ENCODE data around the gene ABCC1.
"Not testable (repeated sequence)": the region's sequence is repeated elsewhere in the genome, so short reads cannot be mapped to it uniquely, and the experiment has no call there.

The ABCC1 gene

DNA sequence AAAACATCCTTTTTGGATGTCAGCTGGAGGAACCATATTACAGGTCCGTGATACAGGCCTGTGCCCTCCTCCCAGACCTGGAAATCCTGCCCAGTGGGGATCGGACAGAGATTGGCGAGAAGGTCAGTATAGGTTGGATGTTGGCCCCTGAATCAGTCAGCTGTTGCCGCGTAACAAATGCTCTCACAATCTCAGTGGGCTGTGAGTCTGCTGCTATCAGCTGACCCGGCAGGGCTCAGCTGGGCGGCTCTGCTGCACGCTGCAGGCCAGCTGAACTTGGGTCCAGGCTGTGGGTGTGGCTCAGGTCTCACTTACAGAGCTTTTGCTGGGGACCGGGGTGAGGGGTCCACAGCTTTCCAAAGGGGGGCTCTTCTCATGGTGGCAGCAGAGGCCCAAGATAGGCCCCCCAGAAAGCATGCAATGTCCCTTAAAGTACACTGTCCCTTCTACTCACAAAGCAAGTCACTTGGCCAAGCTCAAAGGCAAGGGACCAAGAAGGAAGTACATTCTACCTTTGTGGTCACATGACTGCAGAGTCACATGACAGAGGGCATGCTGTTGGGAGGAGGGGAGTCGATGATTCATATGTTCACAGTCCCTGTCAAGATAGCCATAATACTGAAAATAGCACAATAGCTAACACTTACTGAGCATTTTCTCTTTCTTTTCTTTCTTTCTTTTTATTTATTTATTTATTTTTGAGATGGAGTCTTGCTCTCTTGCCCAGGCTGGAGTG is 134.2 kb downstream of the ABCC1 start:
- no peak for DNase-seq (ENCODE audit: low read depth in 2 of 2)

DNA sequence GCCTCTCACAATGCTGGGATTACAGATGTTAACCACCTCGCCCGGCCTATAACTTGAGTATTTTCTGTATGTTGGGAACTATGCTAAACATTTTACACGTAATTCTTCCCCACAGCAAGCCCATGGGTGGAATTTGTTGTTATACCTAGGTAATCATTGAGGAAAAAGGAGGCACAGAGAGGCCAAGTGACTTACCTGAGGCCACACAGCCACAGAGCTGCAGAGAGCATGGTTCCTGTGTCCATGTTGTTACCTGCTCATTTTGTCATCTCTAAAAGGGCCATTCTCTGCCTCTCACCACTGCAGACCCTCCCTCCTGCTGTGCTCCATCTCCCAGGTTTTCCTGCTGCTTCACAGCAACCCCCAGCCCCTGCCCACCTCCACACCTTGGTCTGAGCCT is 135.5 kb downstream of the ABCC1 start:
- DNase-seq (ENCODE audit: low read depth in 2 of 2) = no peak

DNA sequence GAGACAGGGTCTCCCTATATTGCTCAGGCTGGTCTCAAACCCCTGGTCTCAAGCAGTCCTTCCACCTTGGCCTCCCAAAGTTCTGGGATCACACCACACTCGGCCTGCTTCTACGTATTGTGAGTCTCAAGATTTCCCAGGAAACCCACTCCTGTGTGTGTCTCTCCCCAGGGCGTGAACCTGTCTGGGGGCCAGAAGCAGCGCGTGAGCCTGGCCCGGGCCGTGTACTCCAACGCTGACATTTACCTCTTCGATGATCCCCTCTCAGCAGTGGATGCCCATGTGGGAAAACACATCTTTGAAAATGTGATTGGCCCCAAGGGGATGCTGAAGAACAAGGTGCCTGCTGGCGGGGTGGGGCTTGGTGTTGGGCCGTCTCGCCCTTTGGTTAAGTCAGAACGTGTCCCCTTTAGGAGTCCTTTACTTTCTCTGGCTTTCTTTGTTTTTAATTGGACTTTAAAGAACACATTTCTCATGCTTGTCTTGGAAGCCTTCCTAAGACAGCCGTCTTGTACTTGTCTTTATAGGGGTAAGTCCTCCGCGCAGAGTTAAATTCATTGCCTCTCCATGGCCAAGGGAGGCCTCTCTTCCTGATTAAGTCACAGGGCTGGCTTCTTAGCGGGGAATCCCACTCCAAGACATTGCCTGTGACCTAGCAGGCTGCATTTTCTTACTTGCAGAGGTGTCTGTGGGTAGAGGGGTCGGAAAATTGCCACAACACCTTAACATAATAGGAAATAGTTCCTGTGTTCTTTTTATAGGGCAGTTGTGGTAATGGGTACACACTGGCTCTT is 137.4 kb downstream of the ABCC1 start:
- DNase-seq (ENCODE audit: low read depth in 2 of 2) = no peak

- DNase-seq (ENCODE audit: low read depth in 2 of 2) = no peak
Measured at GRCh38 chr16:16090238-16090637, 140.8 kb downstream of the ABCC1 start.

DNA sequence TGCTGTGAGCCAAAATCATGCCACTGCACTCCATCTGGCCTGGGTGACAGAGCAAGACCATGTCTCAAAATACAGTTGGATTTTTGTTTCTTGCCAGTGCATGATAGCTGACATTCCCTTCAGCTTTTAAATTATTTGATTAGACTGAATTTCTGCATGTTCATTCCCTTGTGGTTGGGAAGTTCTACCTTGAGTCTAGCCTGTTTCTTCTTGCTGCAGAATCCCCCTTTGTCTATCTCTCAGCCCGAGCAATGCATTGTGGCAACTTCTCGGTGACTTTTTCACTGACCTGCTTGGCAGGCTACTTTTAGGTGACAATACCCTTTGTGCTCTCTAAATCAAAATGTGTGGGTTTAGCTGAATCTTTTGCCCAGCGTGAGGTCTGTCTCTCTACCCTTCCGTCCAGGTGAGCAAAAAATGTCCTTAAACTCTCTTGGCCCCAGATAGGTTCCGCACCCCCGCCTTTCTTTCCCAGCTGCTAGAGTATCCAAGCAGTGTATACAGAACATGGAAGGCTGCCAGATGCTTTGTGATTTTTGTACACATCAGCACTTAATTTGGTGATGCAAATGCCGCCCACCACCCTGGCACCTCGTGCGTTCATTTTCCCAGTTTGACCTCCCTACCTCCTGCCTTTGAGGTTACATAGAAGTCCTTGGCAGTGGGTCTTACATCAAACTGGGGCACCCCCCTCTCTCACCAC is 143.7 kb downstream of the ABCC1 start:
- DNase-seq (ENCODE audit: low read depth in 2 of 2) = no peak

GRCh38 chr16:16093628-16094332 is 144.4 kb downstream of the ABCC1 start:
- DNase-seq (ENCODE audit: low read depth in 2 of 2) = no peak

DNA sequence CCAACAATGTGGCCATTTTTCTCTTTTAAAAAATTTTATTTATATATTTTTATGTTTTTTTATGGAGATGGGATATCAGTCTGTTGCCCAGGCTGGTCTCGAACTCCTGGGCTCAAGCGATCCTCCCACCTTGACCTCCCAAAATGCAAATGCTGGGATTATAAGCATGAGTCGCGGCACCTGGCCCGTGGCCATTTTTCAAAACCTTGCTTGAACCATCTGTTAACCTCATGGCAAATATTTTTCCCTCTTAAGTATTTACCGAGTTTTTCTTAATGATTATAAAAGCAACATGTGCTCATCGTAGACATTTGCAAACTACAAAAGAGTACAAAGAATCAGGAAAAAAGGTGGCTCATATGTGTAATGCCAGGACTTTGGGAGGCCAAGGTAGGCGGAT is 146.2 kb downstream of the ABCC1 start:
- DNase-seq (ENCODE audit: low read depth in 2 of 2) = no peak

DNA sequence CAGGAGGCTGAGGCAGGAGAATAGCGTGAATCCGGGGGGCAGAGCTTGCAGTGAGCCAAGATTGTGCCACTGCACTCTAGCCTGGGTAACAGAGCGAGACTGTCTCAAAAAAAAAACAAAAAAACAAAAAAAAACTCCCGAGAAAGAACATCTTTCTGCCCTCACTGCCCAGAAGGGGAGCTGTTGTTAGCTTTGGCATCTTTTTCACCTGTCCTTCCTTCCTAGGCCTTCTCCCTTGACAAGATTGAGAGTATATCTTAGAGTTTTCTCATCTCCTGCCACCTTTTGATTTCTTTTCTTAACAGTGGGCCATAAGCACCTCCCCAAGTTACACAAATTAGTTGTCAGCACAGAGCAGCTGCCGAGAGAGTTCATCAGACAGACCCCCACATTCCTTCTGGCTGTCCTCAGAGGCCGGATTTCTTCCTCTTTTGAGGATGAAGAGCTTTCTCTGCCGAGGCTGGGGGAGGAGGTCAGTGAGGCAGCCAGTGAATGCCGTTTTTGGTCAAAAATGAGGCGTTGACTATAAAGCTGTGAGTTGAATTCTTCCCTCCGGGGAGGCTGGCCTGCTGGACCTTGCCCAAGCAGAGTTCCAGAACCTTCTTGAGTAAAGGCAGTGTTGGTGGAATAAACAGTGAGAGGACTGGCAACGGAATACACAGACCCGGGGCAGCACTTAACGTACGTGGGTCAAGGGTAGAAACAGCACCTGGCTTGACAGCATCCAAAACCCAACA is 146.9 kb downstream of the ABCC1 start:
- no peak for DNase-seq (ENCODE audit: low read depth in 2 of 2)

GRCh38 chr16:16096858-16097213 is 147.4 kb downstream of the ABCC1 start:
- DNase-seq (ENCODE audit: low read depth in 2 of 2) = no peak

DNA sequence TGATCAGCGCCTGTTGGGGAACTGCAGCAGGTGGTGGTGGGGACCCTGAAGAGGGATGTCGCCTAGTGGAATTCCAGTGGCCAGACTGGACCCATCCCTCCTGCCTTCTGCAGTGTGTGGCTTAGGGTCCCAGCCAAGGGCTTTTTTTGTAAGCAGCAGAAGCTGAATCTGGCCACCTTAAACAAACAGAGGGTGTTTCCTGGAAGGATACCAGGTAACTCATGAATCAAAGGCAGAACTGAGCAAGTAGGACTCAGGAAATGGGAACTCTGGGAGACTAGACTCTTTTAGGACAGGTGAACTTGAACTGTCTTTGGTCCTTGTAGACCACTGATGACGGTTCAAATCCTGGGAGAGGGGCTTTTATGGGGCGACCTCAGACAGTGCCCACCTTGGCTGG is 149.9 kb downstream of the ABCC1 start:
- no peak for DNase-seq (ENCODE audit: low read depth in 2 of 2)

GRCh38 chr16:16100631-16101030 is 151.2 kb downstream of the ABCC1 start:
- DNase-seq (ENCODE audit: low read depth in 2 of 2) = no peak

GRCh38 chr16:16101585-16101984 is 152.2 kb downstream of the ABCC1 start:
- DNase-seq (ENCODE audit: low read depth in 2 of 2) = no peak

- no peak for DNase-seq (ENCODE audit: low read depth in 2 of 2)
Measured at GRCh38 chr16:16102738-16103137, 153.3 kb downstream of the ABCC1 start.

DNA sequence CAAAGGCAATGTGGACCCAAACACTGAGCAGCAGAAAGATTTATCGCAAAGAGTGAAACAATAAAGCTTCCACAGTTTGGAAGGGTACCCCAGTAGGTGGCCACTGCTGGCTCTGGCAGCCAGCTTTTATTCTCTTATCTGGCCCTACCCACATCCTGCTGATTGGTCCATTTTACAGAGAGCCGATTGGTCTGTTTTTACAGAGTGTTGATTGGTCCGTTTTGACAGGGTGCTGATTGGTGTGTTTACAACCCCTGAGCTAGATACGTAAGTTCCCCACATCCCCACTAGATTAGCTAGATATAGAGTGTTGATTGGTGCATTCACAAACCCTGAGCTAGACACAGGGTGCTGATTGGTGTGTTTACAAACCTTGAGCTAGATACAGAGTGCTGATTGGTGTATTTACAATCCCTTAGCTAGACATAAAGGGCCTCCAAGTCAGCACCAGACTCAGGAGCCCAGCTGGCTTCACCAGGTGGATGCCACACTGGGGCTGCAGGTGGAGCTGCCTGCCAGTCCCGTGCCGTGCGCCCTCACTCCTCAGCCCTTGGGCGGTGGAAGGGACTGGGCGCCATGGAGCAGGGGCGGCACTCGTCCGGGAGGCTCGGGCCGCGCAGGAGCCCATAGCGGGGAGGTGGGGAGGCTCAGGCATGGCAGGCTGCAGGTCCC is 154.9 kb downstream of the ABCC1 start:
- DNase-seq (ENCODE audit: low read depth in 2 of 2) = not testable (repeated sequence)

- not testable (repeated sequence) for DNase-seq (ENCODE audit: low read depth in 2 of 2)
Measured at GRCh38 chr16:16104804-16105141, 155.4 kb downstream of the ABCC1 start.

DNA sequence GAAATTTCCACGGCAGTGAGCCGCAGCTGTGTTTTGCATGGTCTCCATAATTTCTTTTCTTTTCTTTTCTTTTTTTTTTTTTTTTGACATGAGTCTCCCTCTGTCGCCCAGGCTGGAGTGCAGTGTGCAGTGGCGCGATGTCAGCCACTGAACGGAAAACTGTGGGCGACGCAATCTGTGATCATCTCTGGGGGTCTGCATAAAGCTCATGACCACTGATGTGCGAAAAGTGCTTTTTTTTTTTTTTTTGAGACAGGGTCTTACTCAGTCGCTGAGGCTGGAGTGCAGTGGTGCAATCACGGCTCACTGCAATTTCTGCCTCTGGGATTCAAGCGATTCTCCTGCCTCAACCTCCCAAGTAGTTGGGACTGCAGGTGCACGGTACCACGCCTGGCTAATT is 156.2 kb downstream of the ABCC1 start:
- DNase-seq (ENCODE audit: low read depth in 2 of 2) = no peak

GRCh38 chr16:16106466-16106865 is 157.1 kb downstream of the ABCC1 start:
- DNase-seq (ENCODE audit: low read depth in 2 of 2) = no peak

DNA sequence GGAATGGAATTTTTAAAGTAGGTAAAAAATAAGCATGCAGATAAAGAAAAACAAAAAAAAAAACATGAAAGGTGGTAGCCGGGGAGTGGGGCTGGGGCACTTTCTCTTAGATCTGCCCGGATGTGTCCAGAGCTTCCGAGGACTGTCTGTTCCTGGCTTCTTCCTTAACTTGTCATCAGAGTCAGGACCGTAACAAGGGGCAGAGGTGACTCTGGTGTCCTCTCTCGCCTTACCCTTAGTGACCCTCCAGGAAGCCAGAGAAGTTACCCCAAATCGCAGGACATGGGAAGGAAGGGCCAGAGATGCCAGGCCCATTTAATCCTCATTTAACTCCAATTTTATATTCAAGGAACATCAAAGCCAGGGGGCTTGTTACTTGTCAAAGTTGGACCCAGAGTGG is 158.4 kb downstream of the ABCC1 start:
- DNase-seq (ENCODE audit: low read depth in 2 of 2) = no peak

GRCh38 chr16:16108759-16109158 is 159.3 kb downstream of the ABCC1 start:
- DNase-seq (ENCODE audit: low read depth in 2 of 2) = no peak

GRCh38 chr16:16109453-16110110 is 160.2 kb downstream of the ABCC1 start:
- no peak for DNase-seq (ENCODE audit: low read depth in 2 of 2)

GRCh38 chr16:16110111-16110490 is 160.7 kb downstream of the ABCC1 start:
- DNase-seq (ENCODE audit: low read depth in 2 of 2) = no peak
